HFF-Myc (cell line): ENCODE data around the gene PFDN6.
"Not testable (repeated sequence)": the region's sequence is repeated elsewhere in the genome, so short reads cannot be mapped to it uniquely, and the experiment has no call there.

Source experiments
- DNase-seq: peaks from one replicate; pipeline ENCODE4 v3.0.0-alpha.2; 2011; ENCODE audit warnings: low read depth; ENCODE audit errors: extremely low read depth
- H3K4me3 ChIP-seq: replicated peaks from 2 replicates; pipeline ENCODE4 v1.5.1; 2011; ENCODE audit warnings: low read depth, mild to moderate bottlenecking, control low read depth, low read length
- CTCF ChIP-seq: IDR thresholded peaks from 2 replicates; pipeline ENCODE4 v1.5.1; 2012; ENCODE audit warnings: mild to moderate bottlenecking, low read depth, low read length, control low read depth; ENCODE audit errors: missing control alignments

PFDN6 gene

GRCh38 chr6:33249732-33250630 is 39.4 kb upstream of the PFDN6 start:
- no peak for TF ChIP-seq CTCF
- DNase-seq, result no peak
- H3K4me3 ChIP-seq, result peak overlapping the region; percentile 59

- no peak for DNase-seq
- no peak for TF ChIP-seq CTCF
- peak overlapping the region; percentile 59; the same call in 1 of the 2 replicates for H3K4me3 ChIP-seq
These were observed 38.7 kb upstream of the PFDN6 start for GRCh38 chr6:33250731-33251130.

- TF ChIP-seq CTCF, result no peak
- DNase-seq, result no peak
- H3K4me3 ChIP-seq, result no peak overlapping the region
These were observed 37.9 kb upstream of the PFDN6 start for GRCh38 chr6:33251395-33252012.

- H3K4me3 ChIP-seq, result no peak overlapping the region
- DNase-seq, result no peak
- TF ChIP-seq CTCF, result no peak
These were observed 36.6 kb upstream of the PFDN6 start for GRCh38 chr6:33252759-33253158.

GRCh38 chr6:33254591-33254990 is 34.8 kb upstream of the PFDN6 start:
- H3K4me3 ChIP-seq, result no peak overlapping the region
- DNase-seq, result no peak
- TF ChIP-seq CTCF, result no peak

- H3K4me3 ChIP-seq, result no peak overlapping the region
- TF ChIP-seq CTCF, result no peak
- no peak for DNase-seq
These were observed 30.4 kb upstream of the PFDN6 start for GRCh38 chr6:33259032-33259431.

GRCh38 chr6:33262490-33262889 is 26.9 kb upstream of the PFDN6 start:
- DNase-seq, H3K4me3 ChIP-seq: not testable (repeated sequence)
